T-helper 17 cell (primary cell): ENCODE results near the gene EPB41L4A. TPM values are rescaled to one million over a fixed set of nuclear protein-coding genes. Genes with fewer than 3 reads are reported as not detected.
A peak's percentile ranks its signal among the peaks of the same experiment; 100 is the strongest.
"Not testable (repeated sequence)": the region's sequence is repeated elsewhere in the genome, so short reads cannot be mapped to it uniquely, and the experiment has no call there.

Source experiments
- ATAC-seq: fragments of 150-1000 bp; cut with Tn5 transposase; 2 replicates; pipeline ENCODE4 v1.10.0; 2021; ENCODE audit warnings: mild to moderate bottlenecking, moderate library complexity
- DNase-seq, 3 donors: peaks; one replicate each; pipeline versions ENCODE4 v3.0.0 to v3.0.0-alpha.2; 2020 to 2021
- H3K9me3 ChIP-seq: one replicate; pipeline ENCODE4 v1.7.0; 2013; ENCODE audit warnings: low read length, mild to moderate bottlenecking; ENCODE audit not compliant: control insufficient read depth, poor library complexity, severe bottlenecking
- H3K27ac Mint-ChIP-seq: one replicate; pipeline ENCODE4 v1.8.0; 2022; ENCODE audit warnings: mild to moderate bottlenecking, moderate library complexity, mixed read lengths
- H3K27me3 Mint-ChIP-seq: one replicate; pipeline ENCODE4 v1.8.0; 2022; ENCODE audit warnings: mixed read lengths
- H3K36me3 Mint-ChIP-seq: one replicate; pipeline ENCODE4 v1.8.0; 2022; ENCODE audit warnings: low read depth, mixed read lengths
- H3K4me1 Mint-ChIP-seq: one replicate; pipeline ENCODE4 v1.8.0; 2022; ENCODE audit warnings: mild to moderate bottlenecking, mixed read lengths
- H3K4me3 Mint-ChIP-seq: one replicate; pipeline ENCODE4 v1.8.0; 2022; ENCODE audit warnings: mild to moderate bottlenecking, moderate library complexity, mixed read lengths
- total RNA-seq, 4 donors: library from RNA in 2 of 4; stranded (reverse) in 2 of 4; gene quantifications; one replicate each; pipeline ENCODE4 v1.2.3 and lab custom pipeline; 2022 to 2026

The EPB41L4A gene
- total RNA-seq, 2 donors from 2014 or later = 0.50 to 1.4 TPM

DNA sequence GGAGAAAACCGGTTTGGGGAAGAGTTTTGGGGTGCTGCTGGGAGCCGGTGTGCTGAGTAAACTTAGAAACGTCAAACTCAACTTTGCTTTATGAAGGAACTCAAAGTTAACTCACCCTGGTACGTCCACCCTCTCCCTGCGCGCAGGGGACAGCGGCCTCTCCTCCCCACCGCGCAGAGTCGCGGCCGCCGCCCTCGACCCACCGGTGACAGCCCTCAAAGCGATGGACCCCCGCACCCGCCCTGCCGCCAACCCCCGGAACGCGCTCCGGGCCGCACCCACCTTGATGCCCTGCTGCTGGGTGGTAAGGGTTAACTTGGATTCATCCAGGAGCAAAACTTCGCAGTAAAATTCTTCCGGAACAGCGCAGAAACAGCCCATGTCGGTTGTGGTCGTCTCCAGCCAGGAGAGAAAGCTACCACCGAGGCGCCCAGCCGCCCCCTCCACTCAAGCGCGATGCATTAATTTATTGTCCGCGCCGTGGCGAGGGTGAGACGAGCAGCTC lies 366 bp downstream of the EPB41L4A start:
- DNase-seq (no peak), ATAC-seq (no peak)
- H3K36me3 Mint-ChIP-seq = peaks cover 2% of the 10 kb centered on the region
- H3K4me3 Mint-ChIP-seq = peak overlapping the region; percentile 85
- H3K9me3 ChIP-seq = no peaks in the 10 kb centered on the region
- peaks cover 52% of the 10 kb centered on the region for H3K27me3 Mint-ChIP-seq
- H3K27ac Mint-ChIP-seq = peak overlapping the region; percentile 74
- peaks cover 10% of the 10 kb centered on the region for H3K4me1 Mint-ChIP-seq

GRCh38 chr5:112417931-112418658 lies 982 bp downstream of the EPB41L4A start:
- Mint-ChIP-seq H3K36me3 (peaks cover 5% of the 10 kb centered on the region), H3K27me3 (peaks cover 58% of the 10 kb centered on the region), H3K27ac (peak overlapping the region; percentile 74), H3K4me1 (peaks cover 10% of the 10 kb centered on the region), H3K4me3 (peak overlapping the region; percentile 85)
- peak in 1 of 3 donors; percentile 16 for DNase-seq
- no peaks in the 10 kb centered on the region for H3K9me3 ChIP-seq
- peak; percentile 76 for ATAC-seq

GRCh38 chr5:112415552-112415951 lies 3.5 kb downstream of the EPB41L4A start:
- no peak overlapping the region for H3K27ac Mint-ChIP-seq
- ATAC-seq = no peak
- H3K27me3 Mint-ChIP-seq = peaks cover 61% of the 10 kb centered on the region

DNA sequence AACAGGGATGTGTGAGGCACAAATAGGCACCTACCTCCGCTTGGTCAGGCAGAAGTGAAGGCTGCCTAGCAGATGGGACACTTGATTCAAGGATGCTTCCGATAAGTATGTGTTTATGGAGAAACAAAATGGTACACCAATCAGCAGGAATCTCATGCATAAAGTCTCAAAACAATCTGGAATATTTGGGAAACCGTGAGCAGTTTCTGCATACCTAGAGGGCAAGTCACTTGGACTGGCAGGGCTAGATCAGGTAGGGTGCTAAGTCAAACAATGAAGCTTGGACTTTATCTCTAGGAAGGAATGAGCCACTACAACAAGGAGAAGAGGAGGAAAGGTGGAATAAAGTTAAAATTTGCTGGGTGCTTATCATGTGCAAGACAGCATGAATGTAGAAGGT lies 5.5 kb downstream of the EPB41L4A start:
- no peak overlapping the region for H3K4me3 Mint-ChIP-seq
- no peak overlapping the region for H3K27ac Mint-ChIP-seq
- H3K36me3 Mint-ChIP-seq = peaks cover 3% of the 10 kb centered on the region
- DNase-seq = no peak
- ATAC-seq = no peak
- H3K27me3 Mint-ChIP-seq = peaks cover 59% of the 10 kb centered on the region
- H3K4me1 Mint-ChIP-seq = peaks cover 8% of the 10 kb centered on the region
- H3K9me3 ChIP-seq = no peaks in the 10 kb centered on the region

More at GRCh38 chr5:112415552-112415951, 3.5 kb downstream of the EPB41L4A start:
- Mint-ChIP-seq H3K36me3 (peaks cover 3% of the 10 kb centered on the region), H3K4me3 (no peak overlapping the region), H3K4me1 (peaks cover 10% of the 10 kb centered on the region)
- H3K9me3 ChIP-seq = no peaks in the 10 kb centered on the region
- no peak for DNase-seq

GRCh38 chr5:112412346-112412745 lies 6.7 kb downstream of the EPB41L4A start:
- ATAC-seq (no peak), DNase-seq (no peak)
- Mint-ChIP-seq H3K27ac (no peak overlapping the region), H3K27me3 (peaks cover 50% of the 10 kb centered on the region), H3K36me3 (peaks cover 3% of the 10 kb centered on the region), H3K4me1 (no peaks in the 10 kb centered on the region), H3K4me3 (no peak overlapping the region)
- no peaks in the 10 kb centered on the region for H3K9me3 ChIP-seq

- H3K4me1 Mint-ChIP-seq = no peaks in the 10 kb centered on the region
- peaks cover 3% of the 10 kb centered on the region for H3K36me3 Mint-ChIP-seq
- H3K27me3 Mint-ChIP-seq = peaks cover 52% of the 10 kb centered on the region
- H3K4me3 Mint-ChIP-seq = no peak overlapping the region
- no peaks in the 10 kb centered on the region for H3K9me3 ChIP-seq
- DNase-seq (no peak), ATAC-seq (no peak)
- no peak overlapping the region for H3K27ac Mint-ChIP-seq
Measured at GRCh38 chr5:112411903-112412302, 7.2 kb downstream of the EPB41L4A start.

GRCh38 chr5:112407666-112408065 lies 11.4 kb downstream of the EPB41L4A start:
- no peak for DNase-seq
- H3K9me3 ChIP-seq = no peaks in the 10 kb centered on the region
- H3K27me3 Mint-ChIP-seq = peaks cover 48% of the 10 kb centered on the region
- H3K36me3 Mint-ChIP-seq = no peaks in the 10 kb centered on the region
- H3K4me3 Mint-ChIP-seq = no peak overlapping the region
- no peaks in the 10 kb centered on the region for H3K4me1 Mint-ChIP-seq
- H3K27ac Mint-ChIP-seq = no peak overlapping the region
- no peak for ATAC-seq

GRCh38 chr5:112407240-112407639 lies 11.8 kb downstream of the EPB41L4A start:
- H3K36me3 Mint-ChIP-seq = no peaks in the 10 kb centered on the region
- H3K4me3 Mint-ChIP-seq = no peak overlapping the region
- no peaks in the 10 kb centered on the region for H3K4me1 Mint-ChIP-seq
- no peaks in the 10 kb centered on the region for H3K9me3 ChIP-seq
- H3K27me3 Mint-ChIP-seq = peaks cover 47% of the 10 kb centered on the region
- DNase-seq (no peak), ATAC-seq (no peak)
- no peak overlapping the region for H3K27ac Mint-ChIP-seq

GRCh38 chr5:112403069-112403468 lies 16.0 kb downstream of the EPB41L4A start:
- H3K9me3 ChIP-seq = no peaks in the 10 kb centered on the region
- Mint-ChIP-seq H3K36me3 (no peaks in the 10 kb centered on the region), H3K4me3 (no peak overlapping the region), H3K4me1 (no peaks in the 10 kb centered on the region), H3K27me3 (peaks cover 39% of the 10 kb centered on the region), H3K27ac (no peak overlapping the region)
- DNase-seq (no peak), ATAC-seq (no peak)

- Mint-ChIP-seq H3K4me3 (no peak overlapping the region), H3K4me1 (no peaks in the 10 kb centered on the region), H3K27me3 (peaks cover 31% of the 10 kb centered on the region), H3K36me3 (no peaks in the 10 kb centered on the region), H3K27ac (no peak overlapping the region)
- ATAC-seq (no peak), DNase-seq (no peak)
- H3K9me3 ChIP-seq = no peaks in the 10 kb centered on the region
Measured at GRCh38 chr5:112401924-112402323, 17.2 kb downstream of the EPB41L4A start.

- H3K9me3 ChIP-seq = no peaks in the 10 kb centered on the region
- Mint-ChIP-seq H3K36me3 (no peaks in the 10 kb centered on the region), H3K27ac (no peak overlapping the region), H3K27me3 (peaks cover 12% of the 10 kb centered on the region), H3K4me1 (no peaks in the 10 kb centered on the region), H3K4me3 (no peak overlapping the region)
- ATAC-seq (no peak), DNase-seq (no peak)
Measured at GRCh38 chr5:112397690-112398089, 21.4 kb downstream of the EPB41L4A start.

DNA sequence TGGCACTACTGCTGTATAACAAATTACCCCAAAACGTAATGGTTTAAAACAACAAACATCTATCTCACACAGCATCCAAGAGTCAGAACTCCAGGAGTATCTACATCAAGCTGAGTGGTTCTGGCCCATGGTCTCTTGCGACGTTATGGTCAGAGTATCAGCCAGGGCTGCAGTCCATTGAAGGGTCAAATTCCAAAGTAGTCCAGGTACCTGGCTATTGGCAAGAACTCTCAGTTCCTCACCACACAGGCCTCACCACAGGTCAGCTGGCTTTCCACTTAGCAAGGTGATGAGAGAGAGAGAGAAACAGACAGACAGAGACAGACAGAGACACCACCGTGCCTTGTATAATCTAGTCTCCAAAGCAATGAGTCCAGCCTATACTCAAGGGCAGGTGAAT lies 22.6 kb downstream of the EPB41L4A start:
- DNase-seq = no peak
- no peaks in the 10 kb centered on the region for H3K9me3 ChIP-seq
- H3K4me1 Mint-ChIP-seq = no peaks in the 10 kb centered on the region
- H3K27ac Mint-ChIP-seq = no peak overlapping the region
- H3K27me3 Mint-ChIP-seq = peaks cover 9% of the 10 kb centered on the region
- no peak for ATAC-seq
- H3K4me3 Mint-ChIP-seq = no peak overlapping the region
- H3K36me3 Mint-ChIP-seq = no peaks in the 10 kb centered on the region

- ATAC-seq, H3K4me1 Mint-ChIP-seq: not testable (repeated sequence)
Measured at GRCh38 chr5:112395299-112395698, 23.8 kb downstream of the EPB41L4A start.

DNA sequence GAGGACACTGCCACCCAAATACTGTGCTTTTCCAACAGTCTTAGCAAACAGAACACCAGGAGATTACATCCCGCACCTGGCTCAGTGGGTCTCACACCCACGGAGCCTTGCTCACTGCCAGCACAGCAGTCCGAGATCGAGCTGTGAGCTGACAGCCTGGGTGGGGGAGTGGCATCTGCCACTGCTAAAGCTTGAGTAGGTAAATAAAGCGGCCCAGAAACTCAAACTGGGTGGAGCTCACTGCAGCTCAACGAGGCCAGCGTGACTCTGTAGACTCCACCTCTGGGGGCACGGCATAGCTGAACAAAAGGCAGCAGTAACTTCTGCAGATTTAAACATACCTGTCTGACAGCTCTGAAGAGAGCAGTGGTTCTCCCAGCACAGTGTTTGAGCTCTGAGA lies 28.8 kb downstream of the EPB41L4A start:
- no peak for DNase-seq
- no peak overlapping the region for H3K4me3 Mint-ChIP-seq
- H3K4me1 Mint-ChIP-seq = no peaks in the 10 kb centered on the region
- no peak overlapping the region for H3K27ac Mint-ChIP-seq
- H3K27me3 Mint-ChIP-seq = peaks cover 10% of the 10 kb centered on the region
- no peaks in the 10 kb centered on the region for H3K36me3 Mint-ChIP-seq
- ATAC-seq = no peak
- H3K9me3 ChIP-seq = no peaks in the 10 kb centered on the region

More at GRCh38 chr5:112395299-112395698, 23.8 kb downstream of the EPB41L4A start:
- not testable (repeated sequence) for DNase-seq, H3K27ac Mint-ChIP-seq, H3K9me3 ChIP-seq, H3K27me3 Mint-ChIP-seq, H3K4me3 Mint-ChIP-seq, H3K36me3 Mint-ChIP-seq
